A549 (cell line): ENCODE data around the gene ODAD2. TPM values are rescaled to one million over a fixed set of nuclear protein-coding genes. Genes with fewer than 3 reads are reported as not detected.

Experiments used
- ATAC-seq, 2 experiments: fragments of 200-7000 bp in 1 of 2; fragments of >200 bp in 1 of 2; cut with Nextera tagmentation in 1 of 2; cut with Tn5 transposase in 1 of 2; 3 replicates each; pipeline versions ENCODE4 v1.8.0 to v1.9.1; 2018 to 2020; ENCODE audit warnings: mild to moderate bottlenecking in 1 of 2, moderate library complexity in 1 of 2
- CTCF ChIA-PET: fragments of 300-600 bp; sonication (Branson Sonifier 250); formaldehyde crosslinking; extraction: SDS; loops from one replicate; lab custom pipeline; 2021; ENCODE audit warnings: antibody characterized with exemption, inconsistent platforms; lab: Yijun Ruan, JAX
- POLR2A ChIA-PET: fragments of 350-600 bp; formaldehyde crosslinking; extraction: SDS; loops from one replicate; lab custom pipeline; 2021; ENCODE audit warnings: antibody characterized with exemption, inconsistent platforms; lab: Yijun Ruan, JAX
- DNase-seq, 2 experiments: peaks; one replicate each; pipeline versions ENCODE4 v3.0.0 to v3.0.0-alpha.2; 2011 to 2016; ENCODE audit warnings: low read depth in 1 of 2, low spot score in 1 of 2
- FAIRE-seq: peaks from 2 replicates; lab custom pipeline; 2011; peaks lifted over from hg19 to GRCh38; lab: Jason Lieb, UNC
- H3K27ac ChIP-seq, 2 experiments: fragments of >200 bp; sonication (Bioruptor Twin); formaldehyde crosslinking; 3 replicates each; pipeline ENCODE4 v1.5.1; 2016 to 2017
- H3K4me1 ChIP-seq: fragments of >200 bp; sonication (Bioruptor Twin); formaldehyde crosslinking; 3 replicates; pipeline ENCODE4 v1.6.1; 2016
- H3K4me2 ChIP-seq: fragments of >200 bp; sonication (Bioruptor Twin); formaldehyde crosslinking; 3 replicates; pipeline ENCODE4 v1.6.1; 2016
- H3K4me3 ChIP-seq: fragments of >200 bp; sonication (Bioruptor Twin); formaldehyde crosslinking; 3 replicates; pipeline ENCODE4 v1.5.1; 2016
- H3K9me3 ChIP-seq: fragments of >200 bp; sonication (Bioruptor Twin); formaldehyde crosslinking; 3 replicates; pipeline ENCODE4 v1.6.1; 2016
- ATOH8 ChIP-seq: fragments of 250-450 bp; sonication (Bioruptor Pico); IDR thresholded peaks from 2 replicates; pipeline ENCODE4 v1.5.0; 2020; ENCODE audit warnings: low read depth, mild to moderate bottlenecking, moderate library complexity
- CBX8 ChIP-seq: fragments of 200-600 bp; sonication (generic); IDR thresholded peaks from 2 replicates; pipeline ENCODE4 v1.6.1; 2016
- CEBPB ChIP-seq, 2 experiments: fragments of >200 bp in 1 of 2; sonication (Bioruptor Twin) in 1 of 2; formaldehyde crosslinking in 1 of 2; IDR thresholded peaks; 2 replicates each; pipeline ENCODE4 v1.6.1; 2012 to 2016
- CHD4 ChIP-seq: fragments of 200-600 bp; sonication (generic); IDR thresholded peaks from 2 replicates; pipeline ENCODE4 v1.6.1; 2016; ENCODE audit warnings: antibody characterized with exemption, mild to moderate bottlenecking, borderline replicate concordance
- EHF ChIP-seq: fragments of 250-450 bp; sonication (Bioruptor Pico); IDR thresholded peaks from 2 replicates; pipeline ENCODE4 v1.5.0; 2020; ENCODE audit warnings: mild to moderate bottlenecking
- FOSB ChIP-seq: fragments of 250-450 bp; sonication (Bioruptor Pico); IDR thresholded peaks from 2 replicates; pipeline ENCODE4 v1.5.0; 2020; ENCODE audit warnings: mild to moderate bottlenecking, moderate library complexity
- FOSL2 ChIP-seq, 2 experiments: fragments of 450-650 bp in 1 of 2; fragments of >200 bp in 1 of 2; sonication (Bioruptor Twin) in 1 of 2; formaldehyde crosslinking; IDR thresholded peaks; 2 replicates each; pipeline versions ENCODE4 v1.5.0 to v1.6.1; 2016 to 2020; ENCODE audit warnings: mild to moderate bottlenecking in 1 of 2, moderate library complexity in 1 of 2
- FOXS1 ChIP-seq: fragments of 250-450 bp; sonication (Bioruptor Pico); IDR thresholded peaks from 2 replicates; pipeline ENCODE4 v1.5.0; 2020; ENCODE audit warnings: mild to moderate bottlenecking, moderate library complexity
- HDAC2 ChIP-seq: fragments of 200-600 bp; sonication (generic); IDR thresholded peaks from 2 replicates; pipeline ENCODE4 v1.6.1; 2016
- HOXA7 ChIP-seq: fragments of 250-450 bp; sonication (Bioruptor Pico); IDR thresholded peaks from 2 replicates; pipeline ENCODE4 v1.5.0; 2020; ENCODE audit warnings: mild to moderate bottlenecking, moderate library complexity
- MYC ChIP-seq: IDR thresholded peaks from 2 replicates; pipeline ENCODE4 v1.6.1; 2012; ENCODE audit warnings: mild to moderate bottlenecking, inconsistent platforms, low read length, improper control_type of control experiment, borderline replicate concordance
- NPAS2 ChIP-seq: fragments of 250-450 bp; sonication (Bioruptor Pico); IDR thresholded peaks from 2 replicates; pipeline ENCODE4 v1.8.0; 2022; ENCODE audit warnings: mild to moderate bottlenecking, moderate library complexity, borderline replicate concordance
- POLR2A ChIP-seq: IDR thresholded peaks from 2 replicates; pipeline ENCODE4 v1.6.1; 2012; ENCODE audit warnings: mild to moderate bottlenecking, low read length
- POLR2AphosphoS2 ChIP-seq: conservative IDR thresholded peaks from 2 replicates; pipeline ENCODE4 v1.6.1; 2012; ENCODE audit warnings: low read length, improper control_type of control experiment, inconsistent platforms
- RAD21 ChIP-seq, 2 experiments: fragments of >200 bp in 1 of 2; sonication (Bioruptor Twin) in 1 of 2; formaldehyde crosslinking in 1 of 2; IDR thresholded peaks in 1 of 2; conservative IDR thresholded peaks in 1 of 2; 2 replicates in 1 of 2; 3 replicates in 1 of 2; pipeline ENCODE4 v1.6.1; 2012 to 2018; ENCODE audit warnings: inconsistent platforms in 1 of 2
- RARB ChIP-seq: fragments of 250-450 bp; sonication (Bioruptor Pico); IDR thresholded peaks from 2 replicates; pipeline ENCODE4 v1.8.0; 2021; ENCODE audit warnings: mild to moderate bottlenecking, moderate library complexity
- RFX5 ChIP-seq: fragments of 450-650 bp; IDR thresholded peaks from 2 replicates; pipeline ENCODE4 v1.7.1; 2014; ENCODE audit warnings: antibody characterized with exemption, mild to moderate bottlenecking, moderate library complexity
- RNF2 ChIP-seq: fragments of 200-600 bp; sonication (generic); IDR thresholded peaks from 2 replicates; pipeline ENCODE4 v1.6.1; 2016; ENCODE audit warnings: low read depth, mild to moderate bottlenecking, antibody characterized with exemption, moderate library complexity, borderline replicate concordance
- SMC3 ChIP-seq: fragments of >200 bp; sonication (Bioruptor Twin); formaldehyde crosslinking; IDR thresholded peaks from 3 replicates; pipeline ENCODE4 v1.6.1; 2018; ENCODE audit warnings: inconsistent platforms
- TFCP2L1 ChIP-seq: fragments of 250-450 bp; sonication (Bioruptor Pico); IDR thresholded peaks from 2 replicates; pipeline ENCODE4 v1.5.0; 2021; ENCODE audit warnings: mild to moderate bottlenecking
- TP53 ChIP-seq: fragments of 250-450 bp; sonication (Bioruptor Pico); IDR thresholded peaks from 2 replicates; pipeline ENCODE4 v1.5.0; 2021; ENCODE audit warnings: mild to moderate bottlenecking, moderate library complexity
- ZFP36 ChIP-seq: fragments of 450-650 bp; IDR thresholded peaks from 2 replicates; pipeline ENCODE4 v1.6.1; 2014; ENCODE audit warnings: borderline replicate concordance; ENCODE audit not compliant: partially characterized antibody
- WGBS: methylation state at CpG from one replicate; pipeline ENCODE4 v1.1.6; 2017; ENCODE audit errors: missing lambda C conversion rate; 5-methylcytosine and 5-hydroxymethylcytosine counted together
- polyA plus RNA-seq, 4 experiments: library from polyadenylated mRNA; depleted of rRNA in 3 of 4; stranded (reverse); fragments of >200 nt; fragmentation: RNase III in 1 of 4; extraction: RNeasy Plus Mini Kit Qiagen cat#74134 plus additional on column Dnase treatment in 1 of 4; gene quantifications; 2 replicates in 3 of 4; 3 replicates in 1 of 4; pipeline ENCODE4 v1.2.3, GENCODE V29; 2011 to 2017
- TF ChIP-seq, protein P1 (sequence below): fragments of >200 bp; sonication (Bioruptor Twin); formaldehyde crosslinking; IDR thresholded peaks from 3 replicates; pipeline ENCODE4 v1.6.1; 2016
- TF ChIP-seq, protein P2 (sequence below): fragments of 200-600 bp; sonication (generic); IDR thresholded peaks from 2 replicates; pipeline ENCODE4 v1.6.1; 2016; ENCODE audit warnings: antibody characterized with exemption, mild to moderate bottlenecking, moderate library complexity

Gene ODAD2
- polyA plus RNA-seq, 2 of the 4 experiments (the other 2 are of a cell fraction), result not detected

DNA sequence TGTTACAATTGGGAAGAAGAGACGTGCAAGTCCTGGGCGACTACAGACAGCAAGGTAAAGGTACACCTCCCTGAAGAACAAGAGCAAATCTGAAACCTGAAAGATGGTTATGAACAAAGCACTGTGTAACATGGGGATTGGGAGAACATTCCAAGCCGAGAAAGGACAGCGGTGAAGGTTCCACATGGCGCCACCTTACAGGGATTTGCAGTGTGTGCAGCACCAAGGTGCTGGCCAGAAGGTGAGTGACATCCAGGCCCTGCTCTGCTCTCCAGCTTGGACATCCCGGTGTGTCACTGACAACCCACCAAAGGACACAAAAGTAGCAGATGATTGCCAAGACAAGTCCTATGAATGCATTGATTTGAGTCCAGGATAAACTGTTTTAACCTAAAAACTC is 165.1 kb downstream of the ODAD2 start:
- Histone ChIP-seq H3K4me3 (no peak overlapping the region), H3K9me3 (no peaks in the 10 kb centered on the region), H3K27ac (no peak overlapping the region), H3K4me1 (no peaks in the 10 kb centered on the region), H3K4me2 (no peak overlapping the region)
- WGBS, result 9% methylated on average over 6 of the region's 6 CpGs
- POLR2A ChIA-PET, result no interaction called here
- FAIRE-seq (no peak), ATAC-seq (no peak), DNase-seq (no peak)
- TF ChIP-seq ZFP36 (no peak), FOXS1 (no peak), RFX5 (no peak), EHF (CRISPR knock-in tag) (no peak), TP53 (CRISPR knock-in tag) (no peak), TFCP2L1 (CRISPR knock-in tag) (no peak)
- CTCF ChIA-PET, result no interaction called here

DNA sequence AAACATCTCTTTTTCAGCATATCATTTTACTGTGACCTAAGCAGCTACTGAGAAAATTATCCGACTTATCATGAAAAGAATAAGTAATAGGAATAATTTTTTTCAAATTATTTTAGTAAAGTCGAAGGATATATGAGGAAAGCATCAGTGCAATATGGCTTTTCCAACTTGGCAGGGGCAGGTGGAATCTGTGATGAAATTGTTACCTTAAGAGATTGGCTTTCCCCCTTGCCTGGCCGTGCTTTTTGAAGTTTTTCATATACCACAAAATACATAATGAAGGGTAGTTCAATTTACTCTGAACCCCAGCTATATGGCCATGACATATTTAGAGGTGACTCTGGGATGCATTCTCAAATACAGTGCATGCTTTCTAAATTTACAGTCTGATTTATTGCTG is 166.1 kb downstream of the ODAD2 start:
- POLR2A ChIA-PET, result no interaction called here
- Histone ChIP-seq H3K4me3 (no peak overlapping the region), H3K27ac (no peak overlapping the region), H3K4me1 (no peaks in the 10 kb centered on the region)
- ATAC-seq (no peak), DNase-seq (no peak)
- CTCF ChIA-PET, result no interaction called here
- TF ChIP-seq CEBPB (IDR thresholded peaks at IDR 0.05) (no peak), RNF2 (no peak), HOXA7 (CRISPR knock-in tag) (no peak), FOSL2 (IDR thresholded peaks at IDR 0.05) (no peak), FOSL2 (CRISPR knock-in tag; IDR thresholded peaks at IDR 0.05) (no peak), POLR2AphosphoS2 (no peak), RFX5 (no peak), TFCP2L1 (CRISPR knock-in tag) (no peak), CHD4 (no peak)
- TF ChIP-seq, protein P1, sequence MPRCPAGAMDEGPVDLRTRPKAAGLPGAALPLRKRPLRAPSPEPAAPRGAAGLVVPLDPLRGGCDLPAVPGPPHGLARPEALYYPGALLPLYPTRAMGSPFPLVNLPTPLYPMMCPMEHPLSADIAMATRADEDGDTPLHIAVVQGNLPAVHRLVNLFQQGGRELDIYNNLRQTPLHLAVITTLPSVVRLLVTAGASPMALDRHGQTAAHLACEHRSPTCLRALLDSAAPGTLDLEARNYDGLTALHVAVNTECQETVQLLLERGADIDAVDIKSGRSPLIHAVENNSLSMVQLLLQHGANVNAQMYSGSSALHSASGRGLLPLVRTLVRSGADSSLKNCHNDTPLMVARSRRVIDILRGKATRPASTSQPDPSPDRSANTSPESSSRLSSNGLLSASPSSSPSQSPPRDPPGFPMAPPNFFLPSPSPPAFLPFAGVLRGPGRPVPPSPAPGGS, result no peak
- TF ChIP-seq, all 56 proteins: peak for 0
- FAIRE-seq, result no peak
- H3K9me3 ChIP-seq, result no peaks in the 10 kb centered on the region
- WGBS, result 4% methylated on average over 3 of the region's 3 CpGs
- no peak overlapping the region for H3K4me2 ChIP-seq

- H3K9me3 ChIP-seq, result no peaks in the 10 kb centered on the region
- FAIRE-seq (no peak), DNase-seq (no peak), ATAC-seq (no peak)
- no peak overlapping the region for H3K4me2 ChIP-seq
- no peaks in the 10 kb centered on the region for H3K4me1 ChIP-seq
- POLR2A ChIA-PET, result no interaction called here
- no peak overlapping the region for H3K27ac ChIP-seq
- CTCF ChIA-PET, result no interaction called here
- 42% methylated on average over 9 of the region's 9 CpGs for WGBS
- TF ChIP-seq, protein P1, result no peak
- no peak for TF ChIP-seq ATOH8 (CRISPR knock-in tag)
- H3K4me3 ChIP-seq, result no peak overlapping the region
Observed at GRCh38 chr10:27826369-27826768, 172.5 kb downstream of the ODAD2 start.

DNA sequence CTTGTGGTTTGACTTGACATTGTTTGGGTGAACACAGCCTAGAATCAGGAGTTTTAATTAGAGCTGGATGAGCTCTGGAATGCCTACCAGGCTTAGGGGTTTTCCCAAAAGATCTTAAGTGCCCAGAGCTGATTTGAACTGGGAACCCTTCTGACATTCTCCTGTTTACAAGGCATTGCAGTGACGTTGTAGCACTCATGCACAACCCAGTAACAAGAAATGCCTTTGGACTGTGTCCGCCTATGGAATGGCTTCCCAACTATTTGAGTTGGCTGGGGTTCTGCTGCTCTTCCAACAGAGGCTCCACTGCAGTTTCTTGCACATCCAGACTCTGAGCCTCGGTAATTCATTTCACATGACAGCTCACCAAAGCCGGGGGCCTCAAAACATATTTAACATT is 176.6 kb downstream of the ODAD2 start:
- H3K4me3 ChIP-seq, result no peak overlapping the region
- H3K4me1 ChIP-seq, result no peaks in the 10 kb centered on the region
- no peak for FAIRE-seq
- no peak overlapping the region for H3K4me2 ChIP-seq
- ChIA-PET CTCF (no interaction called here), POLR2A (no interaction called here)
- ATAC-seq, result no peak
- no peak for DNase-seq
- no peaks in the 10 kb centered on the region for H3K9me3 ChIP-seq
- no peak overlapping the region for H3K27ac ChIP-seq
- 1% methylated on average over 4 of the region's 4 CpGs for WGBS
- TF ChIP-seq NPAS2 (no peak), RARB (CRISPR knock-in tag) (no peak), MYC (no peak), ZFP36 (no peak), RFX5 (no peak), SMC3 (no peak), CBX8 (no peak), FOSL2 (IDR thresholded peaks at IDR 0.05) (no peak), FOSL2 (CRISPR knock-in tag; IDR thresholded peaks at IDR 0.05) (no peak), FOSB (CRISPR knock-in tag) (no peak), HDAC2 (no peak), RAD21 (conservative IDR thresholded peaks at IDR 0.05 in 1 of 2, IDR thresholded peaks at IDR 0.05 in 1 of 2) (no peak), POLR2A (no peak)
- TF ChIP-seq, protein P2, sequence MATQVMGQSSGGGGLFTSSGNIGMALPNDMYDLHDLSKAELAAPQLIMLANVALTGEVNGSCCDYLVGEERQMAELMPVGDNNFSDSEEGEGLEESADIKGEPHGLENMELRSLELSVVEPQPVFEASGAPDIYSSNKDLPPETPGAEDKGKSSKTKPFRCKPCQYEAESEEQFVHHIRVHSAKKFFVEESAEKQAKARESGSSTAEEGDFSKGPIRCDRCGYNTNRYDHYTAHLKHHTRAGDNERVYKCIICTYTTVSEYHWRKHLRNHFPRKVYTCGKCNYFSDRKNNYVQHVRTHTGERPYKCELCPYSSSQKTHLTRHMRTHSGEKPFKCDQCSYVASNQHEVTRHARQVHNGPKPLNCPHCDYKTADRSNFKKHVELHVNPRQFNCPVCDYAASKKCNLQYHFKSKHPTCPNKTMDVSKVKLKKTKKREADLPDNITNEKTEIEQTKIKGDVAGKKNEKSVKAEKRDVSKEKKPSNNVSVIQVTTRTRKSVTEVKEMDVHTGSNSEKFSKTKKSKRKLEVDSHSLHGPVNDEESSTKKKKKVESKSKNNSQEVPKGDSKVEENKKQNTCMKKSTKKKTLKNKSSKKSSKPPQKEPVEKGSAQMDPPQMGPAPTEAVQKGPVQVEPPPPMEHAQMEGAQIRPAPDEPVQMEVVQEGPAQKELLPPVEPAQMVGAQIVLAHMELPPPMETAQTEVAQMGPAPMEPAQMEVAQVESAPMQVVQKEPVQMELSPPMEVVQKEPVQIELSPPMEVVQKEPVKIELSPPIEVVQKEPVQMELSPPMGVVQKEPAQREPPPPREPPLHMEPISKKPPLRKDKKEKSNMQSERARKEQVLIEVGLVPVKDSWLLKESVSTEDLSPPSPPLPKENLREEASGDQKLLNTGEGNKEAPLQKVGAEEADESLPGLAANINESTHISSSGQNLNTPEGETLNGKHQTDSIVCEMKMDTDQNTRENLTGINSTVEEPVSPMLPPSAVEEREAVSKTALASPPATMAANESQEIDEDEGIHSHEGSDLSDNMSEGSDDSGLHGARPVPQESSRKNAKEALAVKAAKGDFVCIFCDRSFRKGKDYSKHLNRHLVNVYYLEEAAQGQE, result no peak
